ENCODE data around the gene LPAR3. TPM values are rescaled to one million over a fixed set of nuclear protein-coding genes. Genes with fewer than 3 reads are reported as not detected.

Gene LPAR3
- total and polyA plus RNA-seq, 4 donors = 0.10 to 0.38 (median 0.33) TPM; not detected in 1

DNA sequence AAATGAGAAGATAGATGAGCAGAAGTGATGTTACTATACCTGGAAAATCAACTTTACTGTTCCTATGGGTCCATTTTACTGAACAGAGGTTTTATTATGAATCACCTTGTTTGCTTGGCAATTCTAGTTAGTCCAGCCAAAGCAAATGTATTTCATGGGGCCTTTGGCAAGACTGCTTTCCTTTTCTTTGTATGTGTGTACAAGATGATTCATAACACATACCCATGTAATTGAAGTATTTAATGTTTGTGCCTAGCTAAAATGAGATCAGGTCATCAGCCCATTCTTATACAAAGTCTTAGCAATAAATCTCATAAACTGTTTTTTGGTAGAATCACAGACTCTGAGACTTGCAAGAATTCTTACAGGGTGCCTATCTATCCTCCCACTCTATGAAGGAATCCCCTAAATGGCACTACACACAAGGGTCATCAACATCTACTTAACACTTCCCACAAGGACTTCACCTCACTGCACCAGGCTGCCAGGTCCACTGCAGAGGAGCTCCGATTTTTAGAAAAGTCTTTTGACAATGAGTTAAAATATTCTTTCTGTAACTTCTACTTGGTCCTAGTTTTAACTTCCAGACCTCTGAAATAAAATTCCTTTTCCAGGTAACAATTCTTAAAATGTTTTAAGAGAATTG, 58.5 kb downstream of the LPAR3 start:
- H3K27me3 ChIP-seq (ENCODE audit: control insufficient read depth in 1 of 2, insufficient read depth in 2 of 2, low read length in 1 of 2) = no peaks in the 10 kb centered on the region
- peak overlapping the region in 1 of 2 donors; percentile 51 for H3K27ac ChIP-seq (ENCODE audit: low read depth in 1 of 2, low read length in 2 of 2)
- 25 to 36% methylated on average over 1 of the region's 1 CpG for WGBS, 2 donors
- no peaks in the 10 kb centered on the region for H3K36me3 ChIP-seq (ENCODE audit: control insufficient read depth in 1 of 2, insufficient read depth in 2 of 2, low read length in 1 of 2)
- no peaks in the 10 kb centered on the region for H3K9me3 ChIP-seq (ENCODE audit: control insufficient read depth, low read length)
- DNase-seq = no peak
- peaks cover 6 to 7% of the 10 kb centered on the region in 2 donors for H3K4me1 ChIP-seq (ENCODE audit: control insufficient read depth in 1 of 2, insufficient read depth in 2 of 2, low read length in 2 of 2)
- no peak overlapping the region for H3K4me3 ChIP-seq (ENCODE audit: low read length in 2 of 2)
- intact Hi-C loops (cut with DNase I) = no loop called here
- ATAC-seq (ENCODE audit: low FRiP score) = no peak

DNA sequence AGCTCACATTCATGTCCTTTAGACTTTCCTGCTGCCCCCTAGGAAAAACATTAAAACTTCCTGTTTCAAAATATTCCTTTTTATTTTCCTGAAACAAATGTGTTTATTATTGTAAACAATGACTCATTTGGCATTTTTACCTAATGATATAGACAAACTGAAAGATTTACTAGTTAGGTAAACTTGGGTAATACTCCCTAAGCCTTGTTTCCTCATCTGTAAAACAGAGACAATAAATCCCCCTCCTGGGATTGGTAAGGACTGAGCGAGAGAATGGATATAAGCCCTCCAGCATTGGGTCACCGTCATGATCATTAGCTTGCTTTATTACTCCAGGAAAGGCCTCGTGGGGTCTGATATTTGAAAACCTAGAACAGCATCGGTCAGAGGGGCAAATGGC, 59.8 kb downstream of the LPAR3 start:
- peaks cover 6 to 7% of the 10 kb centered on the region in 2 donors for H3K4me1 ChIP-seq (ENCODE audit: control insufficient read depth in 1 of 2, insufficient read depth in 2 of 2, low read length in 2 of 2)
- H3K27ac ChIP-seq (ENCODE audit: low read depth in 1 of 2, low read length in 2 of 2) = no peak overlapping the region
- ATAC-seq (ENCODE audit: low FRiP score) (no peak), DNase-seq (no peak)
- intact Hi-C loops (cut with DNase I) = no loop called here
- H3K36me3 ChIP-seq (ENCODE audit: control insufficient read depth in 1 of 2, insufficient read depth in 2 of 2, low read length in 1 of 2) = no peaks in the 10 kb centered on the region
- H3K27me3 ChIP-seq (ENCODE audit: control insufficient read depth in 1 of 2, insufficient read depth in 2 of 2, low read length in 1 of 2) = no peaks in the 10 kb centered on the region
- H3K9me3 ChIP-seq (ENCODE audit: control insufficient read depth, low read length) = no peaks in the 10 kb centered on the region
- H3K4me3 ChIP-seq (ENCODE audit: low read length in 2 of 2) = no peak overlapping the region
- WGBS, 2 donors = 72 to 86% methylated on average over 4 of the region's 4 CpGs

DNA sequence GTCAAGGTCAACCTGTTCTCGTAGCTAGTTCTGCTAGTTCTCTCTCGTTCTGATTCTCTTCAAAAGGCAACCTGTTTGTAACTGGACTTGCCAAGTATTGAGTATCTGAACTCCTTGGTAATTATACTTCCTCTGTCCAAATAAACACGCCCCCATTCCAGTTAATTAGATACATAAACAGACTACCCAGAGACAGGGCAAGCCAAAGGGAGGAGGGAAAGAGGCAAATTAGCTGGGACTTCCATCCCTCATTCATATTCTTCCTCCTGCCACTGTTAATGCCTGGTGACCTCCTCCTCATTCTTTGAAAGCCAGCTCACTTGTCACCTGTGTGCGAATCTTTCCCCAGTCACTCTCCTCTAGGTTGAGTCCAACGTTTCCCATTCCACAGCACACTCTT, 62.9 kb downstream of the LPAR3 start:
- DNase-seq (no peak), ATAC-seq (ENCODE audit: low FRiP score) (no peak)
- 88 to 90% methylated on average over 5 of the region's 5 CpGs for WGBS, 2 donors
- H3K4me1 ChIP-seq (ENCODE audit: control insufficient read depth in 1 of 2, insufficient read depth in 2 of 2, low read length in 2 of 2) = peaks cover 4 to 6% of the 10 kb centered on the region in 2 donors
- H3K27ac ChIP-seq (ENCODE audit: low read depth in 1 of 2, low read length in 2 of 2) = no peak overlapping the region
- H3K27me3 ChIP-seq (ENCODE audit: control insufficient read depth in 1 of 2, insufficient read depth in 2 of 2, low read length in 1 of 2) = no peaks in the 10 kb centered on the region
- H3K9me3 ChIP-seq (ENCODE audit: control insufficient read depth, low read length) = no peaks in the 10 kb centered on the region
- H3K36me3 ChIP-seq (ENCODE audit: control insufficient read depth in 1 of 2, insufficient read depth in 2 of 2, low read length in 1 of 2) = no peaks in the 10 kb centered on the region
- no peak overlapping the region for H3K4me3 ChIP-seq (ENCODE audit: low read length in 2 of 2)
- intact Hi-C loops (cut with DNase I) = no loop called here

DNA sequence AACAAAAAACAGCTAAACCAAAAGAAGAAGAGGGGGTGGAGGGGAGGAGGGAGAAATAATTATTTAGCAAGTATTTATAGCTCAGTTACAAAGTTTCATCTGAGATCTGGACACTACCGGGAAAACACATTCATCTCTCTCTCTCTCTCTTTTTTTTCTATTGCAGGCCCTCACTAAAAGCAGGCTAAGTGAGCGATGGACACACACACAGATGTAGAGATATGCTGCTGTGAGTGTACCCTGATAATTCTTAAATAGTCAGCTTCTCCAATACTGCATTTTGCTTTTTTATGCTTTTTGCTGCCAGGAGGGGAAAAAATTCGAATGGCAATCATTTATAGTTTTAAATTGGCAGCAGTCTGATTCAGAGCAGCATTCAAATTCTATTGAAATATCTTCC, 65.0 kb downstream of the LPAR3 start:
- ATAC-seq (ENCODE audit: low FRiP score) = no peak
- WGBS, 2 donors = 55 to 77% methylated on average over 3 of the region's 3 CpGs
- no peak for DNase-seq

DNA sequence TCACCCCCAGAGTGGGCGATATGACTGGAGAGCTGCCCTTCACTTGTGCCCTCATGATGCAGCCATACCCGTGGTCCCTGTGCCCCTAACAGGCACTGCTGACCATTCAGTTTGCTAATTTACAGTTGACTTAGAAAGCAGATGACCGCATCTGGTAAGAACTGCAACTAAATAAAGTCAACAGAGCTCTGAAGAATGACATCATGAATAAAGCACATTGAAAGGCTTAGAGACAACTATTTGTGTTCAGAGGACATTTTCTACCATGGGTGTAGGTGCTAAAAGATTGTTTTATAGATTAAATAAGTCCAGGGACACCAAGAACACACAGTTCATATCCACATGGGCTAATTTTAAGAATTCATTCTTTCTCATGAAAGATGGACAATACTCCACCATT, 65.5 kb downstream of the LPAR3 start:
- Histone ChIP-seq H3K36me3 (ENCODE audit: control insufficient read depth in 1 of 2, insufficient read depth in 2 of 2, low read length in 1 of 2) (no peaks in the 10 kb centered on the region), H3K27me3 (ENCODE audit: control insufficient read depth in 1 of 2, insufficient read depth in 2 of 2, low read length in 1 of 2) (no peaks in the 10 kb centered on the region), H3K27ac (ENCODE audit: low read depth in 1 of 2, low read length in 2 of 2) (no peak overlapping the region), H3K4me1 (ENCODE audit: control insufficient read depth in 1 of 2, insufficient read depth in 2 of 2, low read length in 2 of 2) (no peaks in the 10 kb centered on the region), H3K9me3 (ENCODE audit: control insufficient read depth, low read length) (no peaks in the 10 kb centered on the region), H3K4me3 (ENCODE audit: low read length in 2 of 2) (no peak overlapping the region)
- no peak for ATAC-seq (ENCODE audit: low FRiP score)
- no peak for DNase-seq
- intact Hi-C loops (cut with DNase I) = no loop called here
- WGBS, 2 donors = 76 to 84% methylated on average over 3 of the region's 3 CpGs

More for the DNA sequence above, 65.0 kb downstream of the LPAR3 start:
- no peaks in the 10 kb centered on the region for H3K36me3 ChIP-seq (ENCODE audit: control insufficient read depth in 1 of 2, insufficient read depth in 2 of 2, low read length in 1 of 2)
- intact Hi-C loops (cut with DNase I) = no loop called here
- H3K4me3 ChIP-seq (ENCODE audit: low read length in 2 of 2) = no peak overlapping the region
- no peak overlapping the region for H3K27ac ChIP-seq (ENCODE audit: low read depth in 1 of 2, low read length in 2 of 2)
- no peaks in the 10 kb centered on the region for H3K27me3 ChIP-seq (ENCODE audit: control insufficient read depth in 1 of 2, insufficient read depth in 2 of 2, low read length in 1 of 2)
- H3K9me3 ChIP-seq (ENCODE audit: control insufficient read depth, low read length) = no peaks in the 10 kb centered on the region
- no peaks in the 10 kb centered on the region for H3K4me1 ChIP-seq (ENCODE audit: control insufficient read depth in 1 of 2, insufficient read depth in 2 of 2, low read length in 2 of 2)

DNA sequence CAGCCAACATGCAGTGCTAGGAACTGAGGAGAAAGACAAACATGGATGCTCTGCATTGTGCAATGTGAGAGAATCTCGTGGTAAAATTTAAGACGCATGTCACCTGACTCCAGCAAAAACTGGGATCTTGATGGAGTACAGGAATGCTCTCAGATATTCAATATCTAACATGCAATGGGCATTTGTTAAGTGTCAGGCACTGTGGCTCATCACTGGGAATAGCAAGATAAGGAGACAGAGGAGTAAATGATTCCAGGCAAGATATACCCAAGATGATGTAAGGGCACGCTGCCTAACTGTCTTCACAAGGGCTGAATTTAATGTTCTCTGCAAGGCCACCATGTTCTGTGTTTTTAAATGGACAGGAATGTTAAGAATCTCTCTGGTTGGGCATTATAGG, 67.8 kb downstream of the LPAR3 start:
- no peak for ATAC-seq (ENCODE audit: low FRiP score)
- 69 to 89% methylated on average over 3 of the region's 3 CpGs for WGBS, 2 donors
- intact Hi-C loops (cut with DNase I) = no loop called here

DNA sequence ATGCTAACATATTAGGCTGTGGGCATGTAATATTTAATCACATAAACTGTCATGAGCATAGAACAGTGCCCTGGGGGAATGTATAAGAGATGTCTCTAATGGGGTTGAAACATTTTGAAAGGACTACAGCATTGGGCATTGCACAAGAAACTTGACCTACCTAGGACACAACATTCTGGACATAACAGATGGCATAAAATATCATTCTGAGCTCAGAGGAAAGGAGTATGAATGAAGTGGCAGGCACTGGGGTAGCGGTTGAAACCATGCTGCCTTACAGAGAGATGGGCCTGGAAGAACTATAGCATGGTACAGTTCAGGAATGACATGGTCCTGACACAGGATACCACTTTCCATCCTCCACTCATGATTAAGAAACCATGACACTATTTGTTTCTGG, 69.0 kb downstream of the LPAR3 start:
- Histone ChIP-seq H3K4me1 (ENCODE audit: control insufficient read depth in 1 of 2, insufficient read depth in 2 of 2, low read length in 2 of 2) (no peaks in the 10 kb centered on the region), H3K27ac (ENCODE audit: low read depth in 1 of 2, low read length in 2 of 2) (no peak overlapping the region), H3K9me3 (ENCODE audit: control insufficient read depth, low read length) (peaks cover 2% of the 10 kb centered on the region), H3K27me3 (ENCODE audit: control insufficient read depth in 1 of 2, insufficient read depth in 2 of 2, low read length in 1 of 2) (no peaks in the 10 kb centered on the region), H3K4me3 (ENCODE audit: low read length in 2 of 2) (no peak overlapping the region), H3K36me3 (ENCODE audit: control insufficient read depth in 1 of 2, insufficient read depth in 2 of 2, low read length in 1 of 2) (no peaks in the 10 kb centered on the region)
- WGBS, 2 donors = 93 to 100% methylated on average over 1 of the region's 1 CpG
- no peak for ATAC-seq (ENCODE audit: low FRiP score)
- intact Hi-C loops (cut with DNase I) = no loop called here
- no peak for DNase-seq

More for the DNA sequence above, 67.8 kb downstream of the LPAR3 start:
- H3K27me3 ChIP-seq (ENCODE audit: control insufficient read depth in 1 of 2, insufficient read depth in 2 of 2, low read length in 1 of 2) = no peaks in the 10 kb centered on the region
- no peak overlapping the region for H3K27ac ChIP-seq (ENCODE audit: low read depth in 1 of 2, low read length in 2 of 2)
- no peak for DNase-seq
- H3K4me3 ChIP-seq (ENCODE audit: low read length in 2 of 2) = no peak overlapping the region
- peaks cover 2% of the 10 kb centered on the region for H3K9me3 ChIP-seq (ENCODE audit: control insufficient read depth, low read length)
- H3K36me3 ChIP-seq (ENCODE audit: control insufficient read depth in 1 of 2, insufficient read depth in 2 of 2, low read length in 1 of 2) = no peaks in the 10 kb centered on the region
- H3K4me1 ChIP-seq (ENCODE audit: control insufficient read depth in 1 of 2, insufficient read depth in 2 of 2, low read length in 2 of 2) = no peaks in the 10 kb centered on the region

DNA sequence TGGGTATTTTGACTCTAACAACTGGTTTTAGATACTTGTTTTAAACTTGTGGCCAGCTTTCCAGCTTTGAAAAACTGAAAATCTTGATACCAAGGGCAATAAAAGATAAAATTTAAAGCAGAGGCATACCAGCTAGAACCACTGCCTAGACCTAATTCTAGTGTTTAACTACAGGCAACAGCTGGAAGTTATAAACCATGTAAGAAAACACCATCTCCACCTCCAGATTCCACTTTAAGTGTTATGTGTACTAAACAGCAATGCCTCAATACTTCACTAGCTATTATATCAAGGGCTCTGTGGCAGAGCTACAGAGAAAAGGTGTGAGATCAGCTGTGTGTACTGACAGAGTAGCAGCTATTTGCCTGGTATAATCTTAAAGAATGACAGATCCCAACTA, 69.5 kb downstream of the LPAR3 start:
- no peaks in the 10 kb centered on the region for H3K4me1 ChIP-seq (ENCODE audit: control insufficient read depth in 1 of 2, insufficient read depth in 2 of 2, low read length in 2 of 2)
- no peaks in the 10 kb centered on the region for H3K27me3 ChIP-seq (ENCODE audit: control insufficient read depth in 1 of 2, insufficient read depth in 2 of 2, low read length in 1 of 2)
- H3K36me3 ChIP-seq (ENCODE audit: control insufficient read depth in 1 of 2, insufficient read depth in 2 of 2, low read length in 1 of 2) = no peaks in the 10 kb centered on the region
- no peak overlapping the region for H3K4me3 ChIP-seq (ENCODE audit: low read length in 2 of 2)
- no peak overlapping the region for H3K27ac ChIP-seq (ENCODE audit: low read depth in 1 of 2, low read length in 2 of 2)
- intact Hi-C loops (cut with DNase I) = no loop called here
- ATAC-seq (ENCODE audit: low FRiP score) (no peak), DNase-seq (no peak)
- H3K9me3 ChIP-seq (ENCODE audit: control insufficient read depth, low read length) = peaks cover 2% of the 10 kb centered on the region

DNA sequence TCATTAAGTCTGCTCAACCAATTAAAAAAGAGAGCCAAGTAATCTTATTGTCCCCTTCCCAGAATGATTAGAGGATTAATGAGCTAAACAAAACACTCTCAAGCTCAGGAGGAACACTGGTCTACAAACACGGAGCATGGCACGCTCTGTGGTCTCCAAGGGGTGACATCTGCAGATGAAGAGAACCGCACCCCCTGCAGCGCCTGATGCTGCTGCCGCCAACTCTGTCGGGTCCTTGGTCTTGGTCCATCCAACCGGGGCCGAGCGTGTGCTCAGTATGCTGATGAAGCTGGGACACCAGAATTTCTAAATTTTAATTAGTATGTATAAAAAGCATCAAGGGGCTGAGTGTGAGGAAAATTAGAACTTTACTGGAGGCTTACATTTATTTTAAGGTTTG, 82.7 kb downstream of the LPAR3 start:
- intact Hi-C loops (cut with DNase I) = no loop called here
- H3K9me3 ChIP-seq (ENCODE audit: control insufficient read depth, low read length) = no peaks in the 10 kb centered on the region
- no peaks in the 10 kb centered on the region for H3K36me3 ChIP-seq (ENCODE audit: control insufficient read depth in 1 of 2, insufficient read depth in 2 of 2, low read length in 1 of 2)
- no peak overlapping the region for H3K4me3 ChIP-seq (ENCODE audit: low read length in 2 of 2)
- 89 to 93% methylated on average over 9 of the region's 9 CpGs for WGBS, 2 donors
- H3K27ac ChIP-seq (ENCODE audit: low read depth in 1 of 2, low read length in 2 of 2) = no peak overlapping the region
- no peaks in the 10 kb centered on the region for H3K4me1 ChIP-seq (ENCODE audit: control insufficient read depth in 1 of 2, insufficient read depth in 2 of 2, low read length in 2 of 2)
- no peaks in the 10 kb centered on the region for H3K27me3 ChIP-seq (ENCODE audit: control insufficient read depth in 1 of 2, insufficient read depth in 2 of 2, low read length in 1 of 2)
- ATAC-seq (ENCODE audit: low FRiP score) (no peak), DNase-seq (no peak)

Measured in aorta (tissue), 5 donors.